Psoas muscle (tissue), 8 donors: ENCODE data around the gene NEK2. TPM values are rescaled to one million over a fixed set of nuclear protein-coding genes. Genes with fewer than 3 reads are reported as not detected.
A peak's percentile ranks its signal among the peaks of the same experiment; 100 is the strongest.
"Not testable (repeated sequence)": the region's sequence is repeated elsewhere in the genome, so short reads cannot be mapped to it uniquely, and the experiment has no call there.

Source experiments
- ATAC-seq, 4 donors: fragments of 200-7000 bp; cut with Tn5 transposase; one replicate each; pipeline ENCODE4 v1.9.1; 2020; ENCODE audit warnings: moderate library complexity in 3 of 4, mild to moderate bottlenecking in 2 of 4
- DNase-seq, 2 donors: peaks; one replicate each; pipeline ENCODE4 v3.0.0-alpha.2; 2020
- H3K27ac ChIP-seq: fragments of 200-600 bp; one replicate; pipeline ENCODE4 v1.8.0; 2022
- H3K27me3 ChIP-seq, 3 donors: fragments of 200-600 bp in 1 of 3; one replicate each; pipeline versions ENCODE4 v1.6.1 to v1.8.0; 2013 to 2022; ENCODE audit warnings: low read length in 2 of 3, mild to moderate bottlenecking in 2 of 3, moderate library complexity in 1 of 3; ENCODE audit not compliant: insufficient read depth in 3 of 3
- H3K36me3 ChIP-seq, 2 donors: fragments of 200-600 bp in 1 of 2; one replicate each; pipeline versions ENCODE4 v1.6.1 to v1.8.0; 2013 to 2022; ENCODE audit warnings: low read depth in 1 of 2, mild to moderate bottlenecking in 1 of 2, moderate library complexity in 1 of 2; ENCODE audit not compliant: insufficient read depth in 1 of 2
- H3K4me1 ChIP-seq: fragments of 200-600 bp; one replicate; pipeline ENCODE4 v1.8.0; 2022
- H3K4me3 ChIP-seq: fragments of 200-600 bp; one replicate; pipeline ENCODE4 v1.8.0; 2022; ENCODE audit warnings: mild to moderate bottlenecking
- H3K9me3 ChIP-seq: fragments of 200-600 bp; one replicate; pipeline ENCODE4 v1.8.0; 2022
- WGBS, 3 donors: extraction: QIAGEN DNeasy Blood & Tissue Kit; methylation state at CpG; one replicate each; pipeline versions ENCODE4 v1.1.6 to v1.1.7; 2013; 5-methylcytosine and 5-hydroxymethylcytosine counted together
- intact Hi-C, 2 donors: fragments of 100-400 bp; cut with DNase I; formaldehyde crosslinking; loops; one replicate each; pipeline versions ENCODE4 v1.11.0 to v1.14.2; 2022
- polyA plus RNA-seq, 3 donors: library from polyadenylated mRNA; stranded (reverse); fragments of 200-250 nt; gene quantifications; one replicate each; pipeline ENCODE4 v1.2.3, GENCODE V29; 2013
- total RNA-seq, 4 donors: library from RNA; stranded (reverse); fragmentation: NEBNext Ultra II Directional in 2 of 4; extraction: Animal tissue kit (Norgen Biotek cat#: 25700) in 2 of 4; gene quantifications; one replicate each; pipeline versions ENCODE4 v1.2.1 to v1.2.4, GENCODE V29; 2021 to 2023
- TF ChIP-seq, protein P1 (sequence below): fragments of 200-600 bp; IDR thresholded peaks from one replicate; pipeline ENCODE4 v1.8.0; 2022; ENCODE audit warnings: antibody characterized with exemption
- donor health status: healthy with polysubstance abuse.
- donor health status: DM: no; HTN: no; CAD: no; lungs with moderate emphysema.
- donor health status: Bipolar disorder and iron deficiency.
- donor health status: healthy.
- donor health status: DM: yes; HTN: yes; CAD: no.
- donor health status: DM: no; HTN: no; CAD: no.
- donor health status: DM: no; HTN: no; CAD: no.
- donor health status: DM: yes; HTN: yes; CAD: no.

The NEK2 gene
- total and polyA plus RNA-seq, 7 donors: 0.03 to 0.04 TPM; not detected in 5

DNA sequence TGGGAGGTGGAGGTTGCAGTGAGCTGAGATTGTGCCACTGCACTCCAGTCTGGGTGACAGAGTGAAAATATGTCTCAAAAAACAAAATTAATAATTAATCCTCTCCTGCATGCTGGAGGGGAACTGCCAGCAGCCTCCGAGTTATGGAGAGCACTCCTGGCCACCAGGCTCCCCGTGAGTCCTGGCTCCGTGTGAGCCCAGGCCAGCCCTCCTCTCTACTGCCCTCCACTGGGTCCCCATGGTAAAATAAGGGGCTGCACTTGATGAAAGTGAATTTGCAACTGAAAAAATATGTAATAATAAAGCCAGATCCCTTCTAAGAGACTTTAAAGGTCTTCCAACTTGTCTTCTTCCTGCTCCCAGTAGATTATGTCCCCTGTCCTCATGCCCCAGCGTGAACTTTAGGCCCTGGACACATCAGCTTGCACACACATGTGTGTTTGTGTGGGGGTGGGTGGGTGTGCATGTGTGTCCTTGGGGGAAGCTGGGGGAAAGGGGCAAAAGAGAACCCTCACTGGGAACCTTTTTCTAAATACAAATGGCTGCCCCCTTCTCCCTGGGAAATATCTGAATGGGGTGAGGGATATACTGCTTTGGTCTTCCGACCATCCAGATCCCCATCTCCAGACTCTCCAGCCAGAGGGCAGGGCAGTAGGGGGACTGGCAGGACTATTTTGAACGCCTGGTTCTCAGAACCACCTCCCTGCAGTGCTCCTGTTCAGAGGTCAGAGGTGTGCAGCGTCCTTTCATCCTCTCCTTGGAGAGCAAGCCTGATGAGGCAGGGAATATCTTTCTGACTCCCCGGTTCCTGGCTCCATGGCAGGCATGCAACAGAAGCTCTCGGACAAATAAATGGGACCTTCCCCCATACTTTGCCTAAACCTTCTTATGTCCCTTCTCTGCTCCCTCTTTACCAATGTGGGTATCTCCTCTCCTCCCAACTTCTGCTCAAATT, 26.2 kb downstream of the NEK2 start:
- intact Hi-C loops: no loop called here
- no peaks in the 10 kb centered on the region for H3K9me3 ChIP-seq
- no peaks in the 10 kb centered on the region for H3K27me3 ChIP-seq
- H3K4me3 ChIP-seq: no peak overlapping the region
- H3K4me1 ChIP-seq: no peaks in the 10 kb centered on the region
- 63 to 74% (median 64%) methylated on average over 9 of the region's 9 CpGs for WGBS, 3 donors
- no peak overlapping the region for H3K27ac ChIP-seq
- no peaks in the 10 kb centered on the region for H3K36me3 ChIP-seq
- DNase-seq (peak in 1 of 2 donors; percentile 48), ATAC-seq (peak in 1 of 4 donors; percentile 56)
- TF ChIP-seq, protein P1, sequence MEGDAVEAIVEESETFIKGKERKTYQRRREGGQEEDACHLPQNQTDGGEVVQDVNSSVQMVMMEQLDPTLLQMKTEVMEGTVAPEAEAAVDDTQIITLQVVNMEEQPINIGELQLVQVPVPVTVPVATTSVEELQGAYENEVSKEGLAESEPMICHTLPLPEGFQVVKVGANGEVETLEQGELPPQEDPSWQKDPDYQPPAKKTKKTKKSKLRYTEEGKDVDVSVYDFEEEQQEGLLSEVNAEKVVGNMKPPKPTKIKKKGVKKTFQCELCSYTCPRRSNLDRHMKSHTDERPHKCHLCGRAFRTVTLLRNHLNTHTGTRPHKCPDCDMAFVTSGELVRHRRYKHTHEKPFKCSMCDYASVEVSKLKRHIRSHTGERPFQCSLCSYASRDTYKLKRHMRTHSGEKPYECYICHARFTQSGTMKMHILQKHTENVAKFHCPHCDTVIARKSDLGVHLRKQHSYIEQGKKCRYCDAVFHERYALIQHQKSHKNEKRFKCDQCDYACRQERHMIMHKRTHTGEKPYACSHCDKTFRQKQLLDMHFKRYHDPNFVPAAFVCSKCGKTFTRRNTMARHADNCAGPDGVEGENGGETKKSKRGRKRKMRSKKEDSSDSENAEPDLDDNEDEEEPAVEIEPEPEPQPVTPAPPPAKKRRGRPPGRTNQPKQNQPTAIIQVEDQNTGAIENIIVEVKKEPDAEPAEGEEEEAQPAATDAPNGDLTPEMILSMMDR: no peak

DNA sequence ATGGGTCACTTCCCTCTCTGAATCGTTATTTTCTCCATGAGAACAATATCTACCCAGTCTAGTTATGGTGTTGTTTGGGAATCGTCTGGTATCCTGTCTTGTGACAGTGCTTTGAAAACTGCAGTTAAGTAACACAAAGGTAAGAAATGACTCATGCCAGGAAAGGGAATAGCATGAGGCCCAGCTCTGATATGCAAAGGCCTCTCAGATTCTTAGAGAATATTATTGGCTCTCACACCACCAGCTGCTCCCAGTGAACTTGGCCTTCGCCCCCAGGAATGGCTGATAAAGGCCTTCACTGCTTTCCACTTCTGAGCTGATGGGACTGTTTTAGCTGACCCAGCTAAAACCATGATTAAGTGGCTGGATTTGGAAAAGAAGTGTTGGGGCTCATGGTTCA, 27.1 kb downstream of the NEK2 start:
- no peak for DNase-seq
- WGBS, 3 donors: 79 to 87% (median 86%) methylated on average over 3 of the region's 3 CpGs
- Histone ChIP-seq H3K9me3 (no peaks in the 10 kb centered on the region), H3K27me3 (no peaks in the 10 kb centered on the region), H3K36me3 (no peaks in the 10 kb centered on the region), H3K27ac (no peak overlapping the region), H3K4me3 (no peak overlapping the region), H3K4me1 (peaks cover 3% of the 10 kb centered on the region)
- TF ChIP-seq, protein P1: no peak
- intact Hi-C loops: no loop called here
- ATAC-seq: no peak

DNA sequence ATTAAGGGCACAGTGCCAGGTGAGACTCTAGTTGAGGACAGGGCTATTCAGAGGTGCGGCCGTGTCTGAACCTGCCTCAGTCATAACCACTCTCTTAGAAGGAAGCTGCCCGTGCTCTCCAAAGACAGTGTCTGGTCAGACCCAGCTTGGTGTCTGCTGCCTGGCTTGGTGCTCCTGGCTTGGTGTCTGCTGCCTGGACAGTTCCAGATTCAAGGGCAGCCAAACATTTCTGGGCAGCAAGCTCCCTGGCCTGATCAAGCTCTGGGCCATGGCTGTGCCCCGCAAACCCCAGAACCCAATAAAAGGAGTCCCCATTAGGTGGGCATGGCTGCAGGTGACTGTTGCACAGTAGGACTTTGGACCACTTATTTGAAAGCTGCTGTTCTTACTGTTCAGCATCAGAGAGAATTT, 27.7 kb downstream of the NEK2 start:
- H3K27me3 ChIP-seq: no peaks in the 10 kb centered on the region
- H3K4me1 ChIP-seq: peaks cover 3% of the 10 kb centered on the region
- TF ChIP-seq, protein P1: no peak
- ATAC-seq: no peak
- H3K9me3 ChIP-seq: no peaks in the 10 kb centered on the region
- no peak overlapping the region for H3K27ac ChIP-seq
- no peak overlapping the region for H3K4me3 ChIP-seq
- no peak for DNase-seq
- no peaks in the 10 kb centered on the region for H3K36me3 ChIP-seq
- WGBS, 3 donors: 46 to 71% (median 52%) methylated on average over 4 of the region's 4 CpGs
- intact Hi-C loops: no loop called here

DNA sequence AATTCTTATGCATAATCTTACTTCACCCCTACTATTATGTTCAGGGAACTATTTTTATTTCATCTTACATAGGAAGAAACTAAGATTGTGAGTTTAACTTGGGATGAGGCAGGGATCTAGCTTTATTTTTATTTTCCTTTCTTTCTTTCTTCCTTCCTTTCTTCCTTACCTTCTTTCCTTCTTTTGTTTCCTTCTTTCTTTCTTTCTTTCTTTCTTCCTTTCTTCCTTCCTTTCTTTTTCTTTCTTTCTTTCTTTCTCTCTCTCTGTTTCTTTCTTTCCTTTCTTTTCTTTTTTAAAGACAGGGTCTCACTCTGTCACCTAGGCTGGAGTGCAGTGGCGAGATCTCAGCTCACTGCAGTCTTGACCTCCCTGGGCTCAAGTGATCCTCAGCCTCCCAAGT, 28.9 kb downstream of the NEK2 start:
- no peak for DNase-seq
- TF ChIP-seq, protein P1: no peak
- no peaks in the 10 kb centered on the region for H3K36me3 ChIP-seq
- intact Hi-C loops: no loop called here
- H3K4me3 ChIP-seq: no peak overlapping the region
- 100% methylated on average over 1 of the region's 1 CpG for WGBS, 3 donors
- H3K27ac ChIP-seq: no peak overlapping the region
- H3K4me1 ChIP-seq: peaks cover 3% of the 10 kb centered on the region
- no peak for ATAC-seq
- no peaks in the 10 kb centered on the region for H3K27me3 ChIP-seq
- H3K9me3 ChIP-seq: no peaks in the 10 kb centered on the region

DNA sequence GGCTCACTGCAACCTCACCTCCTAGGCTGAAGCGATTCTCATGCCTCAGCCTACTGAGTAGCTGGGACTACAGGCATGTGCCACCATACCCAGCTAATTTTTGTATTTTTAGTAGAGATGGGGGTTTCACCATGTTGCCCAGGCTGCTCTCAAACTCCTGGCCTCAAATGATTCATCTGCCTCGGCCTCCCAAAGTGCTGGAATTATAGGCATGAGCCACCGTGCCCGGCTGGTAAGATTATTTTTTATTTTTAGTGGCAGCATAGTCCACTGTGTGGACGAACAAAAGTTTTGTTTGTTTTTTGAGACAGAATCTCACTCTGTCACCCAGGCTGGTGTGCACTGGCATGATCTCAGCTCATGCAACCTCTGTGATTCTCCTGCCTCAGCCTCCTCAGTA, 29.8 kb downstream of the NEK2 start:
- DNase-seq, H3K27me3 ChIP-seq, H3K4me3 ChIP-seq, H3K9me3 ChIP-seq, intact Hi-C loops, H3K27ac ChIP-seq, ATAC-seq, H3K4me1 ChIP-seq, H3K36me3 ChIP-seq: not testable (repeated sequence)
- WGBS, 3 donors: 79 to 88% (median 79%) methylated on average over 5 of the region's 5 CpGs
